AG04450 (cell line): ENCODE data around the gene TRDN. TPM values are rescaled to one million over a fixed set of nuclear protein-coding genes. Genes with fewer than 3 reads are reported as not detected.

Source experiments
- CTCF ChIA-PET: fragments of 300-600, 350-600 bp; formaldehyde crosslinking; extraction: SDS; loops from one replicate; lab custom pipeline; 2022; ENCODE audit warnings: antibody characterized with exemption, inconsistent platforms; lab: Charles Lee
- POLR2A ChIA-PET: fragments of 350-600 bp; formaldehyde crosslinking; extraction: SDS; loops from one replicate; lab custom pipeline; 2021; ENCODE audit warnings: antibody characterized with exemption, inconsistent platforms; lab: Yijun Ruan, JAX
- DNase-seq: peaks from one replicate; pipeline ENCODE4 v3.0.0-alpha.2; 2011; ENCODE audit warnings: low read depth, low spot score
- H3K27ac ChIP-seq: one replicate; pipeline ENCODE4 v1.5.1; 2012; ENCODE audit warnings: low read depth, low read length, control low read depth
- H3K27me3 ChIP-seq: one replicate; pipeline ENCODE4 v1.6.0; 2012; ENCODE audit warnings: low read length; ENCODE audit not compliant: control insufficient read depth, insufficient read depth
- H3K4me3 ChIP-seq: 2 replicates; pipeline ENCODE4 v1.5.1; 2011; ENCODE audit warnings: mild to moderate bottlenecking, low read depth, low read length, control low read depth
- H3K9me3 ChIP-seq: 2 replicates; pipeline ENCODE4 v1.5.1; 2012; ENCODE audit warnings: low read length; ENCODE audit not compliant: control insufficient read depth, insufficient read depth
- polyA plus RNA-seq: library from polyadenylated mRNA; depleted of rRNA; stranded (reverse); fragments of >200 nt; gene quantifications from 2 replicates; pipeline ENCODE4 v1.2.3, GENCODE V29; 2011
- TF ChIP-seq, protein P1 (sequence below): IDR thresholded peaks from 2 replicates; pipeline ENCODE4 v1.5.1; 2011; ENCODE audit warnings: low read depth, low read length, control low read depth, inconsistent platforms

The TRDN gene
- polyA plus RNA-seq, 1 experiment = not detected

DNA sequence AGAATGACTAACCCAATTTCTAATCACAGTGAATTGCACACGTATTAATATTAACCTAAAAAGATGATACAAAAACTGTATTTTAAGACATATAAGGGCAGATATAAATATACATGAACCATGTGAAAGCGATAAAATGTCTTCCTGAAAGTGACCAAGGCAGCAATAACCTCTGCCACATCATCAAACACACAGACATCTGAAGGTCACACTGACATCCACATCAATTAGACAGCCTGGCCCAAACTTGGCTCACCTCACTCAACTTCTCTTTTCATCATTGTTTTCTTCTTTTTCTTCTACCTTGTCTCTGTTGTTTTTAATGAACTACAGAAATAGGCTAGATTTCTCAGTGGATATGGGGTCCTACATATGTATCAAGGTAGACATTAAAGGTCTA is 128.5 kb downstream of the TRDN start:
- POLR2A ChIA-PET = no interaction called here
- Histone ChIP-seq H3K27ac (no peak overlapping the region), H3K4me3 (no peak overlapping the region), H3K27me3 (no peaks in the 10 kb centered on the region), H3K9me3 (no peaks in the 10 kb centered on the region)
- CTCF ChIA-PET = no interaction called here
- DNase-seq = no peak
- TF ChIP-seq, protein P1, sequence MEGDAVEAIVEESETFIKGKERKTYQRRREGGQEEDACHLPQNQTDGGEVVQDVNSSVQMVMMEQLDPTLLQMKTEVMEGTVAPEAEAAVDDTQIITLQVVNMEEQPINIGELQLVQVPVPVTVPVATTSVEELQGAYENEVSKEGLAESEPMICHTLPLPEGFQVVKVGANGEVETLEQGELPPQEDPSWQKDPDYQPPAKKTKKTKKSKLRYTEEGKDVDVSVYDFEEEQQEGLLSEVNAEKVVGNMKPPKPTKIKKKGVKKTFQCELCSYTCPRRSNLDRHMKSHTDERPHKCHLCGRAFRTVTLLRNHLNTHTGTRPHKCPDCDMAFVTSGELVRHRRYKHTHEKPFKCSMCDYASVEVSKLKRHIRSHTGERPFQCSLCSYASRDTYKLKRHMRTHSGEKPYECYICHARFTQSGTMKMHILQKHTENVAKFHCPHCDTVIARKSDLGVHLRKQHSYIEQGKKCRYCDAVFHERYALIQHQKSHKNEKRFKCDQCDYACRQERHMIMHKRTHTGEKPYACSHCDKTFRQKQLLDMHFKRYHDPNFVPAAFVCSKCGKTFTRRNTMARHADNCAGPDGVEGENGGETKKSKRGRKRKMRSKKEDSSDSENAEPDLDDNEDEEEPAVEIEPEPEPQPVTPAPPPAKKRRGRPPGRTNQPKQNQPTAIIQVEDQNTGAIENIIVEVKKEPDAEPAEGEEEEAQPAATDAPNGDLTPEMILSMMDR = no peak

GRCh38 chr6:123507582-123507981 is 129.2 kb downstream of the TRDN start:
- CTCF ChIA-PET = no interaction called here
- TF ChIP-seq, protein P1 = no peak
- DNase-seq = no peak
- no peak overlapping the region for H3K27ac ChIP-seq
- H3K9me3 ChIP-seq = no peaks in the 10 kb centered on the region
- no peak overlapping the region for H3K4me3 ChIP-seq
- no peaks in the 10 kb centered on the region for H3K27me3 ChIP-seq
- POLR2A ChIA-PET = no interaction called here

GRCh38 chr6:123503619-123504018 is 133.1 kb downstream of the TRDN start:
- H3K27me3 ChIP-seq = no peaks in the 10 kb centered on the region
- H3K4me3 ChIP-seq = no peak overlapping the region
- no peak overlapping the region for H3K27ac ChIP-seq
- ChIA-PET POLR2A (no interaction called here), CTCF (no interaction called here)
- no peak for DNase-seq
- TF ChIP-seq, protein P1 = no peak
- H3K9me3 ChIP-seq = no peaks in the 10 kb centered on the region

- TF ChIP-seq, protein P1 = no peak
- CTCF ChIA-PET = no interaction called here
- Histone ChIP-seq H3K27ac (no peak overlapping the region), H3K9me3 (no peaks in the 10 kb centered on the region), H3K4me3 (no peak overlapping the region), H3K27me3 (no peaks in the 10 kb centered on the region)
- POLR2A ChIA-PET = no interaction called here
- no peak for DNase-seq
These were observed 139.7 kb downstream of the TRDN start for GRCh38 chr6:123497025-123497424.

DNA sequence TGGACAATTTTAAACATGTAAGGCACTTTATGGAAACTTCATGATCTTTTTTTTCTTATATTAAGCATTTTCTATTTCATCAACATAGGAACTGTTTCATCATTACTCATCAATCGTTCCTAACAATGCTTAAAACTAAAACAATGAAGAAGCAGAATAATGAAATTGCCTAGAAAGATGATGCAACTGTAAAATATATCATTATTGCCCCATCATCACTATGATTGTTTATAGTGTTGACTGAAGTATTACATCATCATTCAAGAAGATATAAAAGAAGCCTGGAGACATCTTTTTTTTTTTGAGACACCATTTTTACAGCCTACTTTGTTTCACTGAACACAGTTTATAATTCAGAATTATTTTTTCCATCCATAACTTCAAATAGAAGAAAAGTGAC is 147.2 kb downstream of the TRDN start:
- ChIA-PET POLR2A (no interaction called here), CTCF (no interaction called here)
- no peaks in the 10 kb centered on the region for H3K9me3 ChIP-seq
- H3K27me3 ChIP-seq = no peaks in the 10 kb centered on the region
- TF ChIP-seq, protein P1 = no peak
- H3K4me3 ChIP-seq = no peak overlapping the region
- no peak overlapping the region for H3K27ac ChIP-seq
- no peak for DNase-seq
